Central memory CD4-positive, alpha-beta T cell (primary cell): Measurements from ENCODE around the gene CCNK.
A peak's percentile ranks its signal among the peaks of the same experiment; 100 is the strongest.

ENCODE experiments used
- DNase-seq: peaks from one replicate; pipeline ENCODE4 v3.0.0; 2022
- total RNA-seq, 3 experiments: gene quantifications; one replicate each; lab custom pipeline; 2026; lab: John Stamatoyannopoulos, UW

CCNK gene
- total RNA-seq: 14.5 to 133 (median 19.6) reads per million in 3 experiments

- peak; percentile 100 for DNase-seq
Observed at GRCh38 chr14:99480917-99481744, at the start of gene CCNK. Gene CCNK (plus strand): TSS chr14:99481409. CDS start chr14:99492678, 11,269 bp downstream.

- DNase-seq: no peak
Observed at GRCh38 chr14:99431986-99432385, 49.2 kb upstream of the CCNK start.

- DNase-seq: no peak
Observed at GRCh38 chr14:99432485-99432884, 48.7 kb upstream of the CCNK start.

- no peak for DNase-seq
Observed at GRCh38 chr14:99435327-99435726, 45.9 kb upstream of the CCNK start.

- DNase-seq: no peak
Observed at GRCh38 chr14:99436247-99437180, 44.7 kb upstream of the CCNK start.

GRCh38 chr14:99437706-99438105 lies 43.5 kb upstream of the CCNK start:
- DNase-seq: no peak

GRCh38 chr14:99440278-99440677 lies 40.9 kb upstream of the CCNK start:
- DNase-seq: no peak

- DNase-seq: no peak
Observed at GRCh38 chr14:99441157-99441870, 39.9 kb upstream of the CCNK start.

GRCh38 chr14:99441918-99442317 lies 39.3 kb upstream of the CCNK start:
- DNase-seq: no peak

GRCh38 chr14:99445931-99446330 lies 35.3 kb upstream of the CCNK start:
- no peak for DNase-seq

- no peak for DNase-seq
Observed at GRCh38 chr14:99447739-99448138, 33.5 kb upstream of the CCNK start.

GRCh38 chr14:99450266-99450665 lies 30.9 kb upstream of the CCNK start:
- no peak for DNase-seq

GRCh38 chr14:99451234-99451633 lies 30.0 kb upstream of the CCNK start:
- no peak for DNase-seq

GRCh38 chr14:99452968-99453367 lies 28.2 kb upstream of the CCNK start:
- no peak for DNase-seq

GRCh38 chr14:99454246-99454645 lies 27.0 kb upstream of the CCNK start:
- no peak for DNase-seq

- no peak for DNase-seq
Observed at GRCh38 chr14:99459481-99460100, 21.6 kb upstream of the CCNK start.

GRCh38 chr14:99460793-99461192 lies 20.4 kb upstream of the CCNK start:
- no peak for DNase-seq

GRCh38 chr14:99461411-99462085 lies 19.7 kb upstream of the CCNK start:
- DNase-seq: no peak

GRCh38 chr14:99462210-99462609 lies 19.0 kb upstream of the CCNK start:
- DNase-seq: no peak

GRCh38 chr14:99463974-99464373 lies 17.2 kb upstream of the CCNK start:
- DNase-seq: no peak

- no peak for DNase-seq
Observed at GRCh38 chr14:99465288-99465687, 15.9 kb upstream of the CCNK start.

GRCh38 chr14:99466758-99467157 lies 14.5 kb upstream of the CCNK start:
- no peak for DNase-seq
